OCI-LY7 (cell line): Measurements from ENCODE around the gene RWDD3. TPM values are rescaled to one million over a fixed set of nuclear protein-coding genes. Genes with fewer than 3 reads are reported as not detected.

ENCODE experiments used
- BruUV-seq: library from RNA; stranded (reverse); fragments of 400-500 nt; replicated peaks from 2 replicates; lab custom pipeline; 2021; lab: Mats Ljungman, UMichigan
- CTCF ChIA-PET: fragments of 300-600 bp; sonication (Branson Sonifier 250); formaldehyde crosslinking; loops from one replicate; lab custom pipeline; 2022; ENCODE audit warnings: antibody characterized with exemption; ENCODE audit not compliant: unreplicated experiment; lab: Charles Lee
- POLR2A ChIA-PET: fragments of 300-600 bp; sonication (Branson Sonifier 250); formaldehyde crosslinking; loops from one replicate; lab custom pipeline; 2022; ENCODE audit warnings: antibody characterized with exemption; lab: Charles Lee
- DNase-seq: peaks from one replicate; pipeline ENCODE4 v3.0.0-alpha.2; 2015; ENCODE audit warnings: low spot score
- H2AFZ ChIP-seq: fragments of 200-600 bp; sonication (generic), shearing (Covaris generic); 2 replicates; pipeline ENCODE4 v1.6.1; 2014; ENCODE audit warnings: mild to moderate bottlenecking, antibody characterized with exemption, low read length, moderate library complexity
- H3K27ac ChIP-seq: fragments of 200-600 bp; sonication (generic); 2 replicates; pipeline ENCODE4 v1.5.1; 2014; ENCODE audit warnings: mixed run types, low read depth, mild to moderate bottlenecking, moderate library complexity, low read length, inconsistent platforms; ENCODE audit not compliant: poor library complexity, severe bottlenecking
- H3K36me3 ChIP-seq: fragments of 200-600 bp; sonication (generic); 2 replicates; pipeline ENCODE4 v1.6.1; 2014; ENCODE audit warnings: mild to moderate bottlenecking, antibody characterized with exemption, low read length, moderate library complexity, mixed read lengths; ENCODE audit not compliant: insufficient read depth
- H3K4me1 ChIP-seq: fragments of 200-600 bp; sonication (generic); 2 replicates; pipeline ENCODE4 v1.5.1; 2014; ENCODE audit warnings: mild to moderate bottlenecking, low read length; ENCODE audit not compliant: insufficient read depth, poor library complexity, severe bottlenecking
- H3K4me2 ChIP-seq: fragments of 200-600 bp; sonication (generic); 2 replicates; pipeline ENCODE4 v1.6.1; 2014; ENCODE audit warnings: mild to moderate bottlenecking, low read length
- H3K4me3 ChIP-seq: fragments of 200-600 bp; sonication (generic); 2 replicates; pipeline ENCODE4 v1.5.1; 2014; ENCODE audit warnings: mild to moderate bottlenecking, low read depth, low read length; ENCODE audit not compliant: poor library complexity, severe bottlenecking
- H3K79me2 ChIP-seq: fragments of 200-600 bp; sonication (generic); 2 replicates; pipeline ENCODE4 v1.6.1; 2016; ENCODE audit warnings: low read depth, mild to moderate bottlenecking, low read length, moderate library complexity, mixed read lengths; ENCODE audit not compliant: insufficient read depth
- H3K9me2 ChIP-seq: fragments of 200-600 bp; sonication (generic); 2 replicates; pipeline ENCODE4 v1.6.1; 2016; ENCODE audit warnings: mild to moderate bottlenecking, low read length, mixed read lengths; ENCODE audit not compliant: insufficient read depth
- H3K9me3 ChIP-seq: fragments of 200-600 bp; sonication (generic); 2 replicates; pipeline ENCODE4 v1.6.1; 2014; ENCODE audit warnings: mild to moderate bottlenecking, mixed run types, low read length, mixed read lengths
- H4K20me1 ChIP-seq: fragments of 200-600 bp; sonication (generic); 2 replicates; pipeline ENCODE4 v1.6.1; 2014; ENCODE audit warnings: mild to moderate bottlenecking, antibody characterized with exemption, low read length, moderate library complexity, mixed read lengths; ENCODE audit not compliant: insufficient read depth
- EZH2phosphoT487 ChIP-seq: fragments of 200-600 bp; sonication (generic); IDR thresholded peaks from 2 replicates; pipeline ENCODE4 v1.6.1; 2018; ENCODE audit warnings: low read depth, borderline replicate concordance, mild to moderate bottlenecking, mixed run types, antibody characterized with exemption, low read length, moderate library complexity, mixed read lengths
- intact Hi-C: fragments of 100-400 bp; cut with micrococcal nuclease; formaldehyde crosslinking; loops from one replicate; pipeline ENCODE4 v1.10.0; 2022; ENCODE audit not compliant: unreplicated experiment
- total RNA-seq, 2 experiments: library from RNA; depleted of rRNA in 1 of 2; stranded (reverse); fragments of >200 nt in 1 of 2; shearing (Covaris generic) in 1 of 2; gene quantifications; 2 replicates each; pipeline ENCODE4 v1.2.3, GENCODE V29; 2014 to 2022
- TF ChIP-seq, protein P1 (sequence below): fragments of 200-600 bp; sonication (generic); conservative IDR thresholded peaks from 2 replicates; pipeline ENCODE4 v1.5.1; 2014; ENCODE audit warnings: mild to moderate bottlenecking, antibody characterized with exemption, low read length, moderate library complexity, mixed read lengths

RWDD3 gene
- total RNA-seq, 2 experiments from 2014 or later: 11.7 to 20.9 TPM

DNA sequence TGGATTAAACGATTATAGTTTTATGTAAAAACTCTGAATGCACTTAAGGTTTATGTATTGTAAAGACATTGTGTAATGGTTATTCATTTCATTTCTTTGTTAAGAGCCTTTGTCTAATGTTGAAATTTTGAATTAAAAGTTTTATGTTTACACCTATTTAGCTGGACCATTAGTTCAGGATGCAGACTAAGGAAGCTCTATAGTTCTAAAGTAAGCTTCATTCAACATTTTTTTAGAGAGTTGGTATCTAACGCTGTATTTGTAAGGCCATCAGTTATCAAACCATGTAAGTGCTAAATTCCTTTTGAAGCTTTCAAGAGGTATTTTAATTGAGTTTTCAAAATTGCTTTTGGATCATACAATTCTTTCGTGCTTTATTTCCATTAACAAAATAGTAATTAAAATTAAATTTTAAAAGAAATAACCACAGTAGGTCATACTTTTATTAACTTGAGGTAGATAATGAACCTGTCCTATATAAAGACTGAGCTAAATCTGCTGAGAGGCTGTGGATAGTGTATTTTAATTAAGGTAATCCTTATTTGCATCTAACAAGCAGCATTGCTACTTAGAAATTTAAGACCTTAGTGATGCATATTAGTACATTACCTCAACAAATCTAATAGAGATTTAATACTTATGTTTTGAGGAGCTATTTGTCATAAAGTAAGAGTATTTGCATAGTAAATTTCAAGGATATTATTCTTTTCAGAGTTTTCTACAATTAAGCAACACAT, 47.9 kb downstream of the RWDD3 start:
- H3K4me1 ChIP-seq: no peaks in the 10 kb centered on the region
- no peak overlapping the region for H3K4me3 ChIP-seq
- BruUV-seq: no TSS peak
- no peak overlapping the region for H2AFZ ChIP-seq
- H3K9me2 ChIP-seq: no peaks in the 10 kb centered on the region
- no peaks in the 10 kb centered on the region for H3K79me2 ChIP-seq
- intact Hi-C loops: no loop called here
- CTCF ChIA-PET: no interaction called here
- no peak overlapping the region for H3K27ac ChIP-seq
- no peaks in the 10 kb centered on the region for H3K36me3 ChIP-seq
- DNase-seq: no peak
- POLR2A ChIA-PET: interaction anchor here (0.6 to 1.6 kb wide), 2 partner anchors 22 to 39 kb away, joined by 4 read pairs; no protein-coding TSS in a partner anchor
- H3K9me3 ChIP-seq: no peaks in the 10 kb centered on the region
- no peaks in the 10 kb centered on the region for H4K20me1 ChIP-seq
- TF ChIP-seq, protein P1, sequence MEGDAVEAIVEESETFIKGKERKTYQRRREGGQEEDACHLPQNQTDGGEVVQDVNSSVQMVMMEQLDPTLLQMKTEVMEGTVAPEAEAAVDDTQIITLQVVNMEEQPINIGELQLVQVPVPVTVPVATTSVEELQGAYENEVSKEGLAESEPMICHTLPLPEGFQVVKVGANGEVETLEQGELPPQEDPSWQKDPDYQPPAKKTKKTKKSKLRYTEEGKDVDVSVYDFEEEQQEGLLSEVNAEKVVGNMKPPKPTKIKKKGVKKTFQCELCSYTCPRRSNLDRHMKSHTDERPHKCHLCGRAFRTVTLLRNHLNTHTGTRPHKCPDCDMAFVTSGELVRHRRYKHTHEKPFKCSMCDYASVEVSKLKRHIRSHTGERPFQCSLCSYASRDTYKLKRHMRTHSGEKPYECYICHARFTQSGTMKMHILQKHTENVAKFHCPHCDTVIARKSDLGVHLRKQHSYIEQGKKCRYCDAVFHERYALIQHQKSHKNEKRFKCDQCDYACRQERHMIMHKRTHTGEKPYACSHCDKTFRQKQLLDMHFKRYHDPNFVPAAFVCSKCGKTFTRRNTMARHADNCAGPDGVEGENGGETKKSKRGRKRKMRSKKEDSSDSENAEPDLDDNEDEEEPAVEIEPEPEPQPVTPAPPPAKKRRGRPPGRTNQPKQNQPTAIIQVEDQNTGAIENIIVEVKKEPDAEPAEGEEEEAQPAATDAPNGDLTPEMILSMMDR: no peak
- TF ChIP-seq EZH2phosphoT487: no peak
- H3K4me2 ChIP-seq: no peak overlapping the region

DNA sequence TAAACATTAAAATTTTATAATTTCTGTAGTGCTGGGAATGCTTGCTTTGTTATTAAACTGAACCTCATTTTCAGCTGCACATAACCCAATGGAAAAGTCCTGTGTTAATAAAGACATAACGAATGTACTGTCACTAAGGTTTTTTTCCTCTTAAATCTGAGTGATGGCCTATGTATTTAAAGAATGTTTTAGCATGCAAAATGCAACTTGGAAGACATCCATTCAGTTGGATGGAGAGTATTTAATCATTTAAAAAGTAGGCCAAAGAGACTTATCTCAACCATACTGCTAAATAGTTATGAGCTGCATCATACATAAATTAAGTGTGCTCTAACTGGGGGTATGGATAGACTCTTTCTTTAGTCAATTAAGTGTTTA, 48.5 kb downstream of the RWDD3 start:
- TF ChIP-seq EZH2phosphoT487: no peak
- TF ChIP-seq, protein P1: no peak
- Histone ChIP-seq H3K4me3 (no peak overlapping the region), H3K9me3 (no peaks in the 10 kb centered on the region), H3K27ac (no peak overlapping the region), H3K4me2 (no peak overlapping the region), H3K4me1 (no peaks in the 10 kb centered on the region), H2AFZ (no peak overlapping the region), H4K20me1 (no peaks in the 10 kb centered on the region), H3K79me2 (no peaks in the 10 kb centered on the region), H3K9me2 (no peaks in the 10 kb centered on the region), H3K36me3 (no peaks in the 10 kb centered on the region)
- intact Hi-C loops: no loop called here
- CTCF ChIA-PET: no interaction called here
- POLR2A ChIA-PET: interaction anchor here (1.6 kb wide), 1 partner anchor 22 kb away, joined by 4 read pairs; no protein-coding TSS in a partner anchor
- no peak for DNase-seq
- no TSS peak for BruUV-seq

DNA sequence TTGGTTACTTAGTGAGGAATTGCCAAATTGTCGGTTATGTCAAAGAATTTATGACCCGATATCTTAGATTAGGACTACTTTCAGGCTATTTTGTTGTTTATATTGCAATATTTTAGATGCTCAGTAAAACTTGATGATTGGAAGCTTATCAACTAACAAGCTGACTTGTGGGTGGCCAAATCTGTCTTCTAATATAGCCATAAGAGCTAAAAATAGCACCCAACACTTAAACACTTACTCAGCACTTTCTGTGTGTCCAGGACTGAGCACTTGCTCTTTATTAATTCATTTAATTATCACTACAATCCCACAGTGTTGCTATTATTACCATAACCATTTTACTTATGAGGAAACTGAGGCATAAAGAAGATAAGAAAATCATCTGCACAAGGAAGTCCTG, 50.4 kb downstream of the RWDD3 start:
- Histone ChIP-seq H3K9me2 (no peaks in the 10 kb centered on the region), H3K9me3 (no peaks in the 10 kb centered on the region), H3K4me3 (no peak overlapping the region), H3K4me1 (no peaks in the 10 kb centered on the region), H4K20me1 (no peaks in the 10 kb centered on the region), H2AFZ (no peak overlapping the region), H3K36me3 (no peaks in the 10 kb centered on the region), H3K79me2 (no peaks in the 10 kb centered on the region), H3K27ac (no peak overlapping the region), H3K4me2 (no peak overlapping the region)
- no peak for DNase-seq
- ChIA-PET CTCF (no interaction called here), POLR2A (interaction anchor here (0.7 kb wide), 1 partner anchor 32 kb away, joined by 3 read pairs; no protein-coding TSS in a partner anchor)
- no peak for TF ChIP-seq EZH2phosphoT487
- TF ChIP-seq, protein P1: no peak
- intact Hi-C loops: no loop called here
- no TSS peak for BruUV-seq
